ENCODE data around the gene USP53.
"Not testable (repeated sequence)": the region's sequence is repeated elsewhere in the genome, so short reads cannot be mapped to it uniquely, and the experiment has no call there.

The USP53 gene

GRCh38 chr4:119260528-119260927 lies 48.0 kb downstream of the USP53 start:
- in situ Hi-C loops (cut with HindIII; ENCODE audit: low pct_unique_long_range_greater_than_20kb, low sequenced_read_pairs), result no loop called here
- no peak for TF ChIP-seq JUND (IDR thresholded peaks at IDR 0.05; ENCODE audit: low read depth)
- DNase-seq (ENCODE audit: low read depth in 1 of 2, low spot score in 1 of 2), result no peak

- DNase-seq (ENCODE audit: low read depth in 1 of 2, low spot score in 1 of 2), result no peak
- no peak for TF ChIP-seq JUND (IDR thresholded peaks at IDR 0.05; ENCODE audit: low read depth)
- in situ Hi-C loops (cut with HindIII; ENCODE audit: low pct_unique_long_range_greater_than_20kb, low sequenced_read_pairs), result no loop called here
Observed at GRCh38 chr4:119261986-119262385, 49.5 kb downstream of the USP53 start.

- no peak for DNase-seq (ENCODE audit: low read depth in 1 of 2, low spot score in 1 of 2)
- in situ Hi-C loops (cut with HindIII; ENCODE audit: low pct_unique_long_range_greater_than_20kb, low sequenced_read_pairs), result no loop called here
- no peak for TF ChIP-seq JUND (IDR thresholded peaks at IDR 0.05; ENCODE audit: low read depth)
Observed at GRCh38 chr4:119264743-119265142, 52.2 kb downstream of the USP53 start.

GRCh38 chr4:119266153-119266552 lies 53.6 kb downstream of the USP53 start:
- no peak for TF ChIP-seq JUND (IDR thresholded peaks at IDR 0.05; ENCODE audit: low read depth)
- in situ Hi-C loops (cut with HindIII; ENCODE audit: low pct_unique_long_range_greater_than_20kb, low sequenced_read_pairs), result no loop called here
- DNase-seq (ENCODE audit: low read depth in 1 of 2, low spot score in 1 of 2), result no peak

GRCh38 chr4:119268466-119268865 lies 56.0 kb downstream of the USP53 start:
- peak in 1 of 2 experiments; percentile 40 for DNase-seq (ENCODE audit: low read depth in 1 of 2, low spot score in 1 of 2)
- in situ Hi-C loops (cut with HindIII; ENCODE audit: low pct_unique_long_range_greater_than_20kb, low sequenced_read_pairs), result no loop called here
- TF ChIP-seq JUND (IDR thresholded peaks at IDR 0.05; ENCODE audit: low read depth), result no peak

- in situ Hi-C loops (cut with HindIII; ENCODE audit: low pct_unique_long_range_greater_than_20kb, low sequenced_read_pairs), result no loop called here
- no peak for TF ChIP-seq JUND (IDR thresholded peaks at IDR 0.05; ENCODE audit: low read depth)
Observed at GRCh38 chr4:119271361-119272085, 59.0 kb downstream of the USP53 start.

GRCh38 chr4:119279541-119279940 lies 67.0 kb downstream of the USP53 start:
- in situ Hi-C loops (cut with HindIII; ENCODE audit: low pct_unique_long_range_greater_than_20kb, low sequenced_read_pairs); DNase-seq (ENCODE audit: low read depth in 1 of 2, low spot score in 1 of 2): not testable (repeated sequence)

More at GRCh38 chr4:119271361-119272085, 59.0 kb downstream of the USP53 start:
- no peak for DNase-seq (ENCODE audit: low read depth in 1 of 2, low spot score in 1 of 2)

- DNase-seq (ENCODE audit: low read depth in 1 of 2, low spot score in 1 of 2); in situ Hi-C loops (cut with HindIII; ENCODE audit: low pct_unique_long_range_greater_than_20kb, low sequenced_read_pairs): not testable (repeated sequence)
Observed at GRCh38 chr4:119279945-119280344, 67.4 kb downstream of the USP53 start.

- in situ Hi-C loops (cut with HindIII; ENCODE audit: low pct_unique_long_range_greater_than_20kb, low sequenced_read_pairs), result no loop called here
- TF ChIP-seq JUND (IDR thresholded peaks at IDR 0.05; ENCODE audit: low read depth), result no peak
- DNase-seq (ENCODE audit: low read depth in 1 of 2, low spot score in 1 of 2), result no peak
Observed at GRCh38 chr4:119281393-119281792, 68.9 kb downstream of the USP53 start.

- DNase-seq (ENCODE audit: low read depth in 1 of 2, low spot score in 1 of 2), result no peak
- in situ Hi-C loops (cut with HindIII; ENCODE audit: low pct_unique_long_range_greater_than_20kb, low sequenced_read_pairs), result no loop called here
- TF ChIP-seq JUND (IDR thresholded peaks at IDR 0.05; ENCODE audit: low read depth), result no peak
Observed at GRCh38 chr4:119284876-119285780, 72.6 kb downstream of the USP53 start.

GRCh38 chr4:119286377-119287002 lies 74.0 kb downstream of the USP53 start:
- DNase-seq (ENCODE audit: low read depth in 1 of 2, low spot score in 1 of 2), result peak in 1 of 2 experiments; percentile 64
- in situ Hi-C loops (cut with HindIII; ENCODE audit: low pct_unique_long_range_greater_than_20kb, low sequenced_read_pairs), result no loop called here
- TF ChIP-seq JUND (IDR thresholded peaks at IDR 0.05; ENCODE audit: low read depth), result no peak

- in situ Hi-C loops (cut with HindIII; ENCODE audit: low pct_unique_long_range_greater_than_20kb, low sequenced_read_pairs), result no loop called here
- TF ChIP-seq JUND (IDR thresholded peaks at IDR 0.05; ENCODE audit: low read depth), result no peak
- no peak for DNase-seq (ENCODE audit: low read depth in 1 of 2, low spot score in 1 of 2)
Observed at GRCh38 chr4:119289313-119289712, 76.8 kb downstream of the USP53 start.

GRCh38 chr4:119290598-119290997 lies 78.1 kb downstream of the USP53 start:
- in situ Hi-C loops (cut with HindIII; ENCODE audit: low pct_unique_long_range_greater_than_20kb, low sequenced_read_pairs), result no loop called here
- TF ChIP-seq JUND (IDR thresholded peaks at IDR 0.05; ENCODE audit: low read depth), result no peak
- no peak for DNase-seq (ENCODE audit: low read depth in 1 of 2, low spot score in 1 of 2)
